GM19452 (cell line): ENCODE results near the gene WDR11.
A peak's percentile ranks its signal among the peaks of the same experiment; 100 is the strongest.

Source experiments
- ATAC-seq: cut with Tn5 transposase; IDR thresholded peaks from one replicate; pipeline ENCODE4 v1.9.1; 2021; ENCODE audit not compliant: unreplicated experiment

WDR11 gene

GRCh38 chr10:120850911-120851865, at the start of gene WDR11:
Gene WDR11, plus strand, starts transcription at chr10:120851362. Its CDS starts 59 bp downstream, at chr10:120851421.
- peak; percentile 97 for ATAC-seq

- ATAC-seq: no peak
Observed at GRCh38 chr10:120802935-120803334, 48.2 kb upstream of the WDR11 start.

GRCh38 chr10:120803972-120804371, 47.2 kb upstream of the WDR11 start:
- no peak for ATAC-seq

- no peak for ATAC-seq
Observed at GRCh38 chr10:120805014-120805812, 45.9 kb upstream of the WDR11 start.

- ATAC-seq: no peak
Observed at GRCh38 chr10:120806081-120806480, 45.1 kb upstream of the WDR11 start.

GRCh38 chr10:120810298-120810697, 40.9 kb upstream of the WDR11 start:
- no peak for ATAC-seq

- ATAC-seq: no peak
Observed at GRCh38 chr10:120813085-120813484, 38.1 kb upstream of the WDR11 start.

GRCh38 chr10:120818301-120818700, 32.9 kb upstream of the WDR11 start:
- ATAC-seq: no peak

- ATAC-seq: no peak
Observed at GRCh38 chr10:120819366-120819765, 31.8 kb upstream of the WDR11 start.

- no peak for ATAC-seq
Observed at GRCh38 chr10:120823266-120823665, 27.9 kb upstream of the WDR11 start.

GRCh38 chr10:120824881-120825309, 26.3 kb upstream of the WDR11 start:
- ATAC-seq: no peak

GRCh38 chr10:120825878-120826769, 25.0 kb upstream of the WDR11 start:
- ATAC-seq: no peak

GRCh38 chr10:120827251-120827875, 23.8 kb upstream of the WDR11 start:
- no peak for ATAC-seq

GRCh38 chr10:120828763-120829319, 22.3 kb upstream of the WDR11 start:
- no peak for ATAC-seq

- ATAC-seq: no peak
Observed at GRCh38 chr10:120832106-120832505, 19.1 kb upstream of the WDR11 start.

GRCh38 chr10:120833222-120833928, 17.8 kb upstream of the WDR11 start:
- no peak for ATAC-seq

- ATAC-seq: no peak
Observed at GRCh38 chr10:120835603-120836002, 15.6 kb upstream of the WDR11 start.

GRCh38 chr10:120838941-120839340, 12.2 kb upstream of the WDR11 start:
- ATAC-seq: no peak

GRCh38 chr10:120841522-120842189, 9.5 kb upstream of the WDR11 start:
- no peak for ATAC-seq
